Heart left ventricle (tissue), 16 donors: ENCODE data around the gene TRIM49C. TPM values are rescaled to one million over a fixed set of nuclear protein-coding genes. Genes with fewer than 3 reads are reported as not detected.
"Not testable (repeated sequence)": the region's sequence is repeated elsewhere in the genome, so short reads cannot be mapped to it uniquely, and the experiment has no call there.

Experiments used
- ATAC-seq, 4 donors: fragments of 200-7000 bp; cut with Tn5 transposase; one replicate each; pipeline ENCODE4 v1.9.1; 2020 to 2022; ENCODE audit warnings: moderate library complexity in 4 of 4, mild to moderate bottlenecking in 3 of 4, moderate number of reproducible peaks in 1 of 4
- DNase-seq, 5 donors: peaks; one replicate each; pipeline ENCODE4 v3.0.0-alpha.2; 2020
- H3K27ac ChIP-seq, 12 donors: fragments of 200-600 bp; sonication (generic) in 4 of 12; one replicate each; pipeline versions ENCODE4 v1.5.0 to v1.8.0; 2016 to 2022; ENCODE audit warnings: mild to moderate bottlenecking in 2 of 12
- H3K27me3 ChIP-seq, 9 donors: fragments of 200-600 bp; sonication (generic) in 2 of 9; one replicate each; pipeline versions ENCODE4 v1.5.1 to v1.8.0; 2016 to 2022; ENCODE audit warnings: mild to moderate bottlenecking in 3 of 9
- H3K36me3 ChIP-seq, 9 donors: fragments of 200-600 bp; sonication (generic) in 2 of 9; one replicate each; pipeline versions ENCODE4 v1.5.0 to v1.8.0; 2018 to 2022; ENCODE audit warnings: mild to moderate bottlenecking in 2 of 9
- H3K4me1 ChIP-seq, 12 donors: fragments of 200-600 bp; sonication (generic) in 4 of 12; one replicate each; pipeline versions ENCODE4 v1.5.0 to v1.8.0; 2016 to 2022; ENCODE audit warnings: mild to moderate bottlenecking in 3 of 12
- H3K4me3 ChIP-seq, 12 donors: fragments of 200-600 bp; sonication (generic) in 4 of 12; one replicate each; pipeline versions ENCODE4 v1.5.0 to v1.8.0; 2017 to 2022; ENCODE audit warnings: mild to moderate bottlenecking in 9 of 12, moderate library complexity in 4 of 12
- H3K9me3 ChIP-seq, 12 donors: fragments of 200-600 bp; sonication (generic) in 4 of 12; one replicate each; pipeline versions ENCODE4 v1.5.0 to v1.8.0; 2016 to 2022; ENCODE audit warnings: mild to moderate bottlenecking in 1 of 12
- WGBS, 4 donors: extraction: QIAGEN DNeasy Blood & Tissue Kit in 2 of 4; methylation state at CpG; one replicate each; pipeline versions ENCODE4 v1.1.5 to v1.1.7; 2013 to 2018; 5-methylcytosine and 5-hydroxymethylcytosine counted together
- intact Hi-C, 10 donors: fragments of 100-400 bp; cut with DNase I; formaldehyde crosslinking; loops; one replicate each; pipeline versions ENCODE4 v1.11.1 to v1.14.2; 2022
- long read RNA-seq, 3 donors: library from polyadenylated mRNA; unstranded; transcript quantifications; one replicate each; pipeline ENCODE4 v2.0.0, GENCODE V29; 2020 to 2021
- polyA plus RNA-seq, 2 donors: library from polyadenylated mRNA; stranded (reverse); fragments of 200-250 nt; gene quantifications; one replicate each; pipeline ENCODE4 v1.2.3, GENCODE V29; 2013
- total RNA-seq, 9 donors: library from RNA; depleted of rRNA in 2 of 9; stranded (reverse); fragments of >200 nt in 2 of 9; fragmentation: NEBNext Ultra II Directional in 3 of 9; extraction: Animal tissue kit (Norgen Biotek cat#: 25700) in 3 of 9; gene quantifications; one replicate each; pipeline versions ENCODE4 v1.1.0 to v1.2.4, GENCODE V29; 2016 to 2023
- donor health status: ischemic (EF 13 %, LVEDD 7.1; RV severe dilation, severe dysfunction).
- donor health status: healthy with polysubstance abuse.
- donor health status: DM: no; HTN: yes; CAD: no.
- donor health status: DM: no; HTN: no; CAD: no.
- donor health status: ischemic (EF 25% LVEDD 6.9; RV normal size, moderate dysfunction).
- donor health status: ischemic (EF 25% LVEDD 5.7; RV mildly dilated, moderate dysfunction).
- donor health status: healthy.
- donor health status: DM: yes; HTN: yes; CAD: no.
- donor health status: ischemic (EF 35%, LVEDD 5.7; RV mildly dilated, moderate dysfunction).
- donor health status: nonischemic (EF 11% LVEDD 7.7; RV severe dilation, severe dysfunction).
- donor health status: DM: yes; HTN: yes; CAD: no.
- donor health status: PGD.
- donor health status: ischemic (EF 29% LVEDD 5.4; RV normal size, mild dysfunction).
- donor health status: nonischemic (EF 23%, LVEDD 6.1; RV moderate dilation, normal function).

TRIM49C gene, protein sequence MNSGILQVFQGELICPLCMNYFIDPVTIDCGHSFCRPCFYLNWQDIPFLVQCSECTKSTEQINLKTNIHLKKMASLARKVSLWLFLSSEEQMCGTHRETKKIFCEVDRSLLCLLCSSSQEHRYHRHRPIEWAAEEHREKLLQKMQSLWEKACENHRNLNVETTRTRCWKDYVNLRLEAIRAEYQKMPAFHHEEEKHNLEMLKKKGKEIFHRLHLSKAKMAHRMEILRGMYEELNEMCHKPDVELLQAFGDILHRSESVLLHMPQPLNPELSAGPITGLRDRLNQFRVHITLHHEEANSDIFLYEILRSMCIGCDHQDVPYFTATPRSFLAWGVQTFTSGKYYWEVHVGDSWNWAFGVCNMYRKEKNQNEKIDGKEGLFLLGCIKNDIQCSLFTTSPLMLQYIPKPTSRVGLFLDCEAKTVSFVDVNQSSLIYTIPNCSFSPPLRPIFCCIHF
- total RNA-seq, result not detected
- not detected for polyA plus RNA-seq
- long read RNA-seq, donor 1, result 0 reads
- long read RNA-seq, donor 2, result 0 reads
- long read RNA-seq, donor 3, result 0 reads

DNA sequence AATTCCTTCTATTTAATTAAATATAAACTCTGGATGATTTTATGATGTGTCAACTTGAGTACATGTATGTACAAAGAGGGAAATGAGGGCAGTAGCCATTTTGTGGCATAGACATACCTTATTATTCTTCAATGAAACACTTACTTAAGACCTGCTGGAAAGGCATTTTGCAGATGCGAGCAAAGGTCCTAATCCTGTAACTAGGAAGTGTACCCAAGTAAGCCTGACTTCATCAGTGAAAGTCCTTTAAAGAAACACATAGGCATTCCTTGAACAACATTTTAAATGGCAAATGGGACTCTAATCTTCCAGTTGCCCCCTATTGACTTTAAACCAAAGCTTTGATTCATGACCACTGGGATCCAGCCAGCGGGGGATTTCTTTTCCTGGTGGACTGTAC, at the start of gene TRIM49C:
Gene TRIM49C (plus strand): TSS at position 301 of the 400 bp plus-strand sequence. CDS start 4,106 bp downstream, outside the sequence.
- H3K4me3 ChIP-seq, intact Hi-C loops, DNase-seq, H3K27ac ChIP-seq, H3K9me3 ChIP-seq, H3K27me3 ChIP-seq, ATAC-seq, H3K4me1 ChIP-seq, H3K36me3 ChIP-seq: not testable (repeated sequence)
- 82 to 100% (median 88%) methylated on average over 1 to 2 of the region's 2 CpGs; no CpG with 5 or more reads in 1 of the 4 donors for WGBS, 4 donors

DNA sequence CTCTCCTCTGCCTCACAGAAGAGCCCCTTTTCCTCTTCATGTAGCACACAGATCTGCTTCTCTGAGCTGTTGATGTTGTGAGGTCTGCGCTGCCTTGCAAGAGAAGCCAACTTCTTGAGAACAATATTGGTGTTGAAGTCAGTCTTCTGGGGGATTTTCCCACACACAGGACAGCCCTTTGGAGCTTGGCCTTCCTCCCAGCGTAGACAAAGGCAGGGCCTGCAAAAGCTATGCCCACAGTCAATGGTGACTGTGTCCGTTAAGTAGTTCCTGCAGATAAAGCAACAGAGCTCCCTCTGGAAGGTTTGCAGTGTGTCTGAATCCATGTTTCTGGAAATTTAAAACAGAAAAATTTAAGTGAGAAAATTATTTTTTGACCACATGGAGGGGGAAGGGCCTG, 6.7 kb upstream of the TRIM49C start:
- H3K9me3 ChIP-seq, DNase-seq, H3K27me3 ChIP-seq, H3K4me1 ChIP-seq, ATAC-seq, H3K4me3 ChIP-seq, H3K36me3 ChIP-seq, intact Hi-C loops, H3K27ac ChIP-seq: not testable (repeated sequence)
- 69 to 73% methylated on average over 2 of the region's 3 CpGs; no CpG with 5 or more reads in 2 of the 4 donors for WGBS, 4 donors

DNA sequence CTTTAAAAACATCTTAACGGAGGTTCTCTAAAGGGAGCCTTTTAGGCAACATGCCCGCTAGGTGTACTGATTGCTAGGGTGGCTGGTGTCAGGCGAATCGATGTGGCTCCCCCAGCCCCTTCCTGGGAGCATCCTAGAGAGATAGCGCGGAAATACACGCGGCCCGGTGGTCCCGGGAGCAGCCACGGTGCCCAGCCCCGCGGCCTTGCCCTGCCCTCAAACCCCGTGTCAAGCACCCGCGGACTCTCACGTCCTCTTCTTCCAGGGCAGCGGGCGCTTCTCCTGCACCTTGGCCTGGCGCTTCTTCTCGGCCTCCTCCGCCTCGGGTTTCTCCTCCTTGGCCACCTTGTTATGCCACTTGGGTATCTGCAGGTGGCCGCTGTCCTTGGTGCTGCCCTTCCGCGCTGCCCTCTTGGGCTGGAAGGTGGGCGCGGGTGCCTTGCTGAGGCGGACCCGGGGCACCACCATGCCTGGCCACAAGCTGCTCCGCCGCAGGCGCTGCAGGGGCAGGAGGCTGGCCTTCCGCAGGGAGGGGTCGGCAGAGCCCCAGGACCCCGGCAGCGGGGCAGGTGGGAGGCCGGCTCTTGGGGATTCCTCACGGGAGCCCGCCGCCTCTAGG, 20.8 kb downstream of the TRIM49C start:
- H3K4me1 ChIP-seq, ATAC-seq, DNase-seq, H3K27me3 ChIP-seq, H3K27ac ChIP-seq, H3K36me3 ChIP-seq, H3K9me3 ChIP-seq, intact Hi-C loops, H3K4me3 ChIP-seq: not testable (repeated sequence)
- WGBS, 4 donors, result 30 to 35% methylated on average over 25 to 26 of the region's 41 CpGs; no CpG with 5 or more reads in 2 of the 4 donors

DNA sequence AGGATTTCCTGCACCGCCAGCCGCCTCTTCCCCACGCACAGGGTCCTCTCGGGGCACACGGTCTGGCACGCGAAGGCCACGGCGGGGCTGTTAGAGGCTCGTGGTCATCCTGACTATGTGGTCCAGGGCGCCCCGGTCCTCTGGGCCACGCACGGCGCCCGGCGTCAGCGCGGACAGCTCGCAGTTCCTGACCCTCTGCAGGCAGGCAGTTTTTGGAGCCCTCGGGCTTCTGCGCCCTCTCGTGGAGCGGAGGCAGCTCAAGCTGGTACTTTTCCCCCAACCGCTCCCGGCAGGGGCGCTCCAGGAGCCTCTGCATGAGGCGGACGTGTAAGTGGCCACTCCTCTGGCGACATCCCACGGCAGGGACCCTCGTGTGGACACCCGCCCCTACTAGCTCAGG, 21.4 kb downstream of the TRIM49C start:
- H3K4me1 ChIP-seq, H3K9me3 ChIP-seq, H3K27ac ChIP-seq, H3K36me3 ChIP-seq, ATAC-seq, intact Hi-C loops, H3K27me3 ChIP-seq, H3K4me3 ChIP-seq: not testable (repeated sequence)
- 1% methylated on average over 13 to 14 of the region's 33 CpGs; no CpG with 5 or more reads in 1 of the 4 donors for WGBS, 4 donors
- peak in 1 of 5 donors; percentile 2 for DNase-seq

DNA sequence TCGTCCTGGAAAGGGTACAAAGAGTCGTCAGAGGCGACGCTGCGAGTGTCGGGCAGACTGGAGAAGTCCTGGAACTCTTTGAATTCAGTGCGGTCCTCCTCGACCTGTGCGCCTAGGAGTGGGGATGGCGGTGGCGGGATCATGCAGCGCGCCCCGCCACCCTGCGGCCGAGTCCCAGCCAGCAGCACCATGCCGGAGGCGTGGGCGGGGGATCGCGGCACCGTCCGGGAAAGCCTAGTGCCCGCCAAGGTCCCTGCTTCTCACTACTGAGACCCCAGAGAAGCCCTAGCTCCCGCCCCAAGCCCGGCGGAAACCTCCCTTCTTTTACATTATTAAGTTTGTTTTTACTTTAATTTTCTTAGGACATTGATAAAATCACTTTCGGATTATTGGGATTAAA, 22.6 kb downstream of the TRIM49C start:
- H3K27ac ChIP-seq, intact Hi-C loops: not testable (repeated sequence)

DNA sequence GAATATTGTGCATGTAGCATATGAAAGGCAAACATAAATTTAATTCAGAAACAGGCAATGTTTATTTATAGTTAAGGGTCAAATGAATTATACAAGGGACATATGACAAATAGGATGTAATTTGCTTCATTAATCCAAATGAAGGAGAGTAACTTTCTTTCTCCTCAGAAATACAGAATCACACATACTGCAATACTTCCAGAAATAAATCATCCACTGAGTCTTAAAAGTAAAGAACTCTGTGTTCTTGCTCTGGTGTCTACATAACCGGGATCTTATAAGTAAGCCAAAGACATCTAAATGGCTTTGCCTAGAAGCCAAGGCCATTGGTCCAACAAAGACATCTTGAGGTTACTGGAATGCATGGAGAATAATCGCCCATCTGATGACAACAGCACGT, 54.7 kb downstream of the TRIM49C start, which contains the start of gene UBTFL1:
Gene UBTFL1 (plus strand): TSS at position 301 of the 400 bp plus-strand sequence. CDS start 0 bp downstream, at position 301.
- ATAC-seq, H3K27ac ChIP-seq, H3K27me3 ChIP-seq, H3K4me3 ChIP-seq, intact Hi-C loops, DNase-seq, H3K4me1 ChIP-seq, H3K36me3 ChIP-seq, H3K9me3 ChIP-seq: not testable (repeated sequence)
- 59 to 62% methylated on average over 2 to 3 of the region's 3 CpGs; no CpG with 5 or more reads in 2 of the 4 donors for WGBS, 4 donors

More for the DNA sequence above, 22.6 kb downstream of the TRIM49C start:
- not testable (repeated sequence) for ATAC-seq, DNase-seq, H3K27me3 ChIP-seq, H3K36me3 ChIP-seq, H3K4me3 ChIP-seq, H3K9me3 ChIP-seq, H3K4me1 ChIP-seq
- WGBS, 4 donors, result 20 to 44% (median 24%) methylated on average over 9 to 20 of the region's 28 CpGs

DNA sequence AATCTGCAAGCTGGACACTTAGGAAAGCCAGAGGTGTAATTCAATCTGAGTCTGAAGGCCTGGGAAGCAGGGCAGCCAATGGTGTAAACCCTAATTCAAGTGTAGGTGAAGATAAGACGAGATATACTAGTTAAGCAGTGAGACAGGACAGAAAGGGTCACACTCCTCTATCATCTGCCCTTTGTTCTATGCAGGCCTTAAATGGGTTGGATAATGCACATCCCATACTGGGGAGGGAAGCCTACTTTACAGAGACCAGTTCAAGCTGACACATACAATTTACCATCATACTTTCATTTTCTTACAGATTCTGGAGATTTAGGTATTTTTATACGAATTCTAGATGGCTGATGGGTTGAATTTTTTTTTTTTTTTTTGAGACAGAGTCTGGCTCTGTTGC, 57.8 kb downstream of the TRIM49C start:
- 15 to 51% (median 39%) methylated on average over 1 to 2 of the region's 2 CpGs for WGBS, 4 donors

More for the DNA sequence above, 57.8 kb downstream of the TRIM49C start:
- intact Hi-C loops, H3K27ac ChIP-seq, ATAC-seq, H3K36me3 ChIP-seq, H3K27me3 ChIP-seq, H3K4me1 ChIP-seq, H3K9me3 ChIP-seq, H3K4me3 ChIP-seq, DNase-seq: not testable (repeated sequence)

Other genes with a start within 250 kb of the TRIM49C start
- gene TRIM49, start 222.5 kb upstream of the TRIM49C start, total RNA-seq, result not detected
- gene TRIM49, start 222.5 kb upstream of the TRIM49C start, polyA plus RNA-seq, result not detected
- gene TRIM64B, start 152.6 kb upstream of the TRIM49C start, total RNA-seq, result not detected
- not detected for gene TRIM64B, start 152.6 kb upstream of the TRIM49C start, polyA plus RNA-seq
- not detected for gene TRIM49D1, start 108.9 kb upstream of the TRIM49C start, total RNA-seq
- gene TRIM49D1, start 108.9 kb upstream of the TRIM49C start, polyA plus RNA-seq, result not detected
- not detected for gene TRIM49D2, start 107.0 kb upstream of the TRIM49C start, total RNA-seq
- gene TRIM49D2, start 107.0 kb upstream of the TRIM49C start, polyA plus RNA-seq, result not detected
- gene TRIM64, start 65.1 kb upstream of the TRIM49C start, total RNA-seq, result not detected
- gene TRIM64, start 65.1 kb upstream of the TRIM49C start, polyA plus RNA-seq, result not detected
- gene UBTFL1, start 54.8 kb downstream of the TRIM49C start, total RNA-seq, result not detected
- not detected for gene UBTFL1, start 54.8 kb downstream of the TRIM49C start, polyA plus RNA-seq
- under 1 TPM; 0.16 to 0.76 (median 0.35) TPM for gene NAALAD2, start 103.6 kb downstream of the TRIM49C start, total RNA-seq
- gene NAALAD2, start 103.6 kb downstream of the TRIM49C start, polyA plus RNA-seq, result under 1 TPM; 0.33 to 0.91 TPM
- 10 to 100 TPM; 21.7 to 49.4 (median 28.5) TPM for gene CHORDC1, start 191.9 kb downstream of the TRIM49C start, total RNA-seq
- 10 to 100 TPM; 22.2 to 55.4 TPM for gene CHORDC1, start 191.9 kb downstream of the TRIM49C start, polyA plus RNA-seq